ENCODE data around the gene ACRBP. TPM values are rescaled to one million over a fixed set of nuclear protein-coding genes. Genes with fewer than 3 reads are reported as not detected.
A peak's percentile ranks its signal among the peaks of the same experiment; 100 is the strongest.

ACRBP gene
- total RNA-seq, result 1 to 10 TPM in 1 of 2 experiments, under 1 TPM in 1; 0.86 to 1.2 TPM

DNA sequence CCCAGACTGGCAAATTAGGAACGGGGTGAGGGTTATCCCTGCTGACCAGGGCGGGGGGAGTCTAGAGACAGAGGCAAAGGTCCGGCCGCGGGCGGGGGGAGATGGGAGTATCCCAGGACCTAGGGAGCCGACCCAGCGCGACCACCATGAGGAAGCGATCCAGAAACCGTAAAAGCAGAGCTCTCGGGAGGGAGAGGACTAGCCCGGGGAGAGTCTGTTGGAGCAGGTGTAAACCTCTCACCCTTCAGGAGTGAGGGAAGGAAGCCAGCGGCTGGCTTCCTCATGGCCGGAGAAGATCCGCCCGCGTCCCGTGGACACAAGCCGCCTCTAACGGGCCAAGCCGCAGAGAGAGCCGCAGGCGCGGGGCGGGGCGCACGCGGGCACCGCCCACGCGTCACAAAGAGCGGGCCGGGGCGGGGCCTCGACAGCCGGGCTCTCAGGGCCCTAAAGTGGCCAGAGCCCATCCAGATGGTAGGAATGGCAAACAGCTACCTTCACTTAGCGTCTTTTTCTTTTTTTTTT is at the start of gene ACRBP:
ACRBP (minus strand) TSS at position 350 of the 522 bp plus-strand sequence; CDS start at position 284, 66 bp downstream.
- DNase-seq, result peak; percentile 55
- peaks cover 8% of the 10 kb centered on the region for H3K4me1 Mint-ChIP-seq
- peaks cover 19% of the 10 kb centered on the region for H3K9me3 Mint-ChIP-seq
- H3K4me3 Mint-ChIP-seq, result peak within 1 kb of the TSS; percentile 70
- peaks cover 34% of the 10 kb centered on the region for H3K36me3 Mint-ChIP-seq
- H3K27me3 Mint-ChIP-seq, result no peaks in the 10 kb centered on the region
- peak within 1 kb of the TSS; percentile 52 for H3K27ac Mint-ChIP-seq

DNA sequence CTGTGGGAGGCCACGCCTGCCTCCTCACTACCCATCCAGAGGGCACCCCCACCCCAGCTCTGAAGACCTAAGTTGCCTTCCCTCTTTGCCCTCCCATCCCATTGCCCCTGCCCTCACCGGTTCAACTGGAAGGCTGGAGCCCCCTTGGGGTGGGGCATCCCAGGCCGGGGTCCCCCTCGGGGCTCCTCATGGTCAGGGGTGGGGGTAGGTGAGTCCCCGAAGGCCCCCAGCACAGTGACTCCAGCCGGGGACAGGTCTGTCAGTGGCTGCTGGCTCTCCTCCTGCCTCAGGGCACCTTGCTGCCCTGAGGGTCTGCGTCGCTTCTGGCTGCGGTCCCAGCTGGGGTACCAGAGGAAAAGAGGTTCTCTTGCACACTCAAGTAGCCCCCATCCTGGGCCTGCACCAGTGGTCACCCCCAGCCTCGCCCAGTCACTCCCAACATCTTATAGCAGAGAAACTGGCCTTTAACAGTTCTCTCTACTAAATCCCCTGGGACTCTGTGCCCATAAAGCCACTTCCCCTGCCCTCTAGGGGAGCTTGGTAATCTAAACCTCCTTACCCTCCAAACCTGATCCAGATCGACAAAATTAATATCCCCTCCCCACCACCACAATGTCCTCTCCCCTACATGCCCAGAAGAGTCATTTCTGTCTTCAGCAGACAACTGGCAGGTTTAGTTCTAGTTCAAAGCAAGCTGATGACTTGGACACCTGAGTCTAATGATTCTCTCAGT is 48.2 kb upstream of the ACRBP start:
- H3K27ac Mint-ChIP-seq, result no peak overlapping the region
- peaks cover 12% of the 10 kb centered on the region for H3K4me1 Mint-ChIP-seq
- H3K4me3 Mint-ChIP-seq, result no peak overlapping the region
- no peaks in the 10 kb centered on the region for H3K9me3 Mint-ChIP-seq
- no peak for DNase-seq
- H3K27me3 Mint-ChIP-seq, result peaks cover 17% of the 10 kb centered on the region
- no peaks in the 10 kb centered on the region for H3K36me3 Mint-ChIP-seq

DNA sequence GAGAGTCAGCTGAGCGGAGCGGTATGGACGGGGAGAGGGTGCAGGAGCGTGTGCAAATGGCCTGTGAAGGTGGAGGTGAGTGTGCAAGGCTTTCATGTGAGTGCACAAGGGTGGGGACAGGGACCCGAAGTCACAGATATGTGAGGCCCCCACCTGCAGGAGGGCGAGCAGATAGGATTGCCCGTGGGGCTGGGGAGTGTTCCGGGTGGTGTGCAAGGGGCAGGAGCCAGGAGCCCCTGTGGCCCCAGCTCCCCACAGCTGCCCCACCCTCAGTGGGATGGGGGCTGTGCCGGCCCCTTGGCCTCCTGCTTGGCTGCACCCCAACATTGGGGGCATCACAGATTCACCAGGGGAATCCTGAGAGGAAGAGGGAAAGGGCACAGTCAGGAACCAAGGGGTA is 47.5 kb upstream of the ACRBP start:
- H3K27me3 Mint-ChIP-seq, result peaks cover 15% of the 10 kb centered on the region
- no peak for DNase-seq
- no peak overlapping the region for H3K4me3 Mint-ChIP-seq
- no peaks in the 10 kb centered on the region for H3K9me3 Mint-ChIP-seq
- H3K27ac Mint-ChIP-seq, result no peak overlapping the region
- H3K4me1 Mint-ChIP-seq, result peaks cover 14% of the 10 kb centered on the region
- H3K36me3 Mint-ChIP-seq, result no peaks in the 10 kb centered on the region

DNA sequence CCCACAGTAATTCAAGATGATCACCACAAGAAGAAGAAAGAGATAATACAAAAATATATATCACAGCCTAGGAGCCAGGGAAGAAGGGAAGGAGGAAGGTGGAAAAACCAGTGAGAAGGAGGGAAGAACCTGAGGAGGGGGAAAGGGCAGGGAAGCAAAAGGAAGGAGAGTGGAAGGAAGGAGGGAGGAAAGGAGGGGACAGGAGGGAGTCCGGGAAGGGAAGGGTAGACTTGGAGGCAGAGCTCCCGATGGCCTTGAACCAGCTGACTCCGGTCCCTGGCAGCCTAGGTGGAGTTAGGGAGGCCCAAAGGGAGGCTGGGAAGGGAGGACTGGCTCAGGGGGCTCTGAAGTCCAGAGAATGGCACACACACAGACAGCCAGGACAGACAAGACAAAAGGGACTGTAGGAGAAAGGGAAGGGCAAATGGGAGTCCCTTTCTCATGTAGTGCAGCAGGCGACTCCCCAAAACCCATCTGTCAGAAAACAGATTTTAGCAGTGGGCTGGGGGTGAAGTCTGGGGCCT is 46.7 kb upstream of the ACRBP start:
- H3K27ac Mint-ChIP-seq, result no peak overlapping the region
- peaks cover 7% of the 10 kb centered on the region for H3K27me3 Mint-ChIP-seq
- H3K9me3 Mint-ChIP-seq, result no peaks in the 10 kb centered on the region

DNA sequence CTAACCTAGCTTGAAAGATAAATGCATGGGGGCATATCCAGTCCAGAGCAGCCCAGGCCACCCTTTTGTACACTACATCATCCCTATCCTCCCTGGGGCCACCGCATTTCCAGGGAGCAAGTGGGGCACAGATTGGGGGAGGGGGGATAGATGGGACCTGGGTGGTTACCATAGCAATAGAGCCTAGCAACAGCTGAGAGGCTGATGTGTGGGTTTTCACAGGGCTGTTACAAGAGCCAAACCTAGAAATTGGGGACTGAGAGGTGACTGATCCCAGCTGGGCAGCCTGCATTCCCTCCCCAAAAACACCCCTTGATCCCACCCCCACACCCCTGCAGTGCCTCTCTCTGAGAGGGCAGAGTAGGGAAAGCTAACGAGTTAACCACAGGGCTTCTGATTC is 45.7 kb upstream of the ACRBP start:
- peaks cover 3% of the 10 kb centered on the region for H3K36me3 Mint-ChIP-seq
- no peak overlapping the region for H3K4me3 Mint-ChIP-seq
- peaks cover 13% of the 10 kb centered on the region for H3K4me1 Mint-ChIP-seq
- no peak overlapping the region for H3K27ac Mint-ChIP-seq
- no peak for DNase-seq
- no peaks in the 10 kb centered on the region for H3K9me3 Mint-ChIP-seq
- no peaks in the 10 kb centered on the region for H3K27me3 Mint-ChIP-seq

More for the DNA sequence above, 46.7 kb upstream of the ACRBP start:
- peaks cover 9% of the 10 kb centered on the region for H3K4me1 Mint-ChIP-seq
- no peak overlapping the region for H3K4me3 Mint-ChIP-seq
- no peak for DNase-seq
- no peaks in the 10 kb centered on the region for H3K36me3 Mint-ChIP-seq

DNA sequence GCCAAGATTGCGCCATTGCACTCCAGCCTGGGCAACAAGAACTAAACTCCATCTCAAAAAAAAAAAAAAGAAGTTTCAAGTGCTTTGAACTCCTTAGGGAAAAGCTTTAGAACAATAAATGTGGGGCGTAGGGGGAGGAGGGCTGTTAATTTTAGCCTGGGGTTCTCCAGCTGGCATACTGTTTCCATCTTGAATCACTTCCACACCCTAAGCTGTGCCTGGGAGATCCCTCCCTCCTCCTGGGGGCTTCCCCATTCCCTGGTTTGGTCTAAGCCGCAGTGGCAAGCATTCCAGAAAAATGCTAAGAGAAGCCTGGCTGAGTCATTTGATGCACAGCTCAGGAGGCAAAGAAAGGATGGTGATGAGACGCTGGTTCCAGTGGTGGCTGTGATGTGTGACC is 44.2 kb upstream of the ACRBP start:
- H3K4me3 Mint-ChIP-seq, result no peak overlapping the region
- no peaks in the 10 kb centered on the region for H3K9me3 Mint-ChIP-seq
- H3K27me3 Mint-ChIP-seq, result no peaks in the 10 kb centered on the region
- no peak for DNase-seq
- peaks cover 13% of the 10 kb centered on the region for H3K36me3 Mint-ChIP-seq
- peaks cover 25% of the 10 kb centered on the region for H3K4me1 Mint-ChIP-seq
- no peak overlapping the region for H3K27ac Mint-ChIP-seq

DNA sequence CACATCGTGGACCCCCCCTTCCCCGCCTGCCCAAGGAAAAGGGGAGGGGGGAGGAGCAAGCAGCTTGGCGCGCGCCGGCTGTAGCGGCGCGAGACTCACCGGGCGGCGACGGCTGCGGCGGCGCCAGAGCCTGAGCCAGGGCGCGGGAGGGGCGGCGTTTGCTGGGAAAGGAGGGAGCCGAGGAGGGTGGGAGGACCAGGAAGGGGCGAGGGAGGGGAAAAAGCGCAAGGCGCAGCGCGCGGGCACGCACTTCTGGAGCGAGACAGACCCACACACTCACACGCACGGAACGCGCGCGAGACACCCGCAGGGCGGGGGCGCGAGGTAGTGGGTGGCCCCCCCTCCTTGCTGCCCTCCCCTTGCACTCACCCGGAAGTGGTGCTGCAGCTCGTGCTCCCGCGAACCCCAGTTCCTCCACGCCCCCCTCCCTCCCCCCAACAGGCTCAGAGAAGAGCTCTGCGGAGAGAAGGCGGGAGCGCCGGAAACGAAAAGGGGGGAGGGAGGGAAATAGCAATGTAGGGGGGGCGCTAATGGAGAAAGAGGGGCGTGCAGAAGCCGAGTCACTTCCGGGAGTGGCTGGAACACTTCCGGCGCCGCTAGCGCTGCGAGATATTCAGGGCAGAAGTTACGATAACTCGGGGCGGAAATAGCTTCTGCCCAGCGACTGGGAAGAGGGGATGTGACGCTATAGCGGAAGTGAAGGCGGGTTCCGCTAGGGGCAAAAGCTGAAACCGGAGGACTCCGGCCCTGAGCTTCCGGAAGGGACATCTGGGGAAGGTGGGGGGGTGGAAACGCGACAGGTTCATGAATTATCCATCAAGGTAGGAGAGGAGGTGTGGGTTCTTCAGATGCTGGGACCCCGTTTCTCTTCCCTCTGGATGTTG is 42.0 kb upstream of the ACRBP start, which contains the start of gene ZNF384:
ZNF384 (minus strand) TSS at position 377 of the 884 bp plus-strand sequence. CDS start 9,855 bp downstream, outside the sequence.
- H3K4me3 Mint-ChIP-seq, result peak within 1 kb of the TSS; percentile 98
- H3K9me3 Mint-ChIP-seq, result no peaks in the 10 kb centered on the region
- H3K4me1 Mint-ChIP-seq, result peaks cover 38% of the 10 kb centered on the region
- peak within 1 kb of the TSS; percentile 95 for H3K27ac Mint-ChIP-seq
- H3K27me3 Mint-ChIP-seq, result no peaks in the 10 kb centered on the region
- peaks cover 27% of the 10 kb centered on the region for H3K36me3 Mint-ChIP-seq
- DNase-seq, result peak; percentile 94

DNA sequence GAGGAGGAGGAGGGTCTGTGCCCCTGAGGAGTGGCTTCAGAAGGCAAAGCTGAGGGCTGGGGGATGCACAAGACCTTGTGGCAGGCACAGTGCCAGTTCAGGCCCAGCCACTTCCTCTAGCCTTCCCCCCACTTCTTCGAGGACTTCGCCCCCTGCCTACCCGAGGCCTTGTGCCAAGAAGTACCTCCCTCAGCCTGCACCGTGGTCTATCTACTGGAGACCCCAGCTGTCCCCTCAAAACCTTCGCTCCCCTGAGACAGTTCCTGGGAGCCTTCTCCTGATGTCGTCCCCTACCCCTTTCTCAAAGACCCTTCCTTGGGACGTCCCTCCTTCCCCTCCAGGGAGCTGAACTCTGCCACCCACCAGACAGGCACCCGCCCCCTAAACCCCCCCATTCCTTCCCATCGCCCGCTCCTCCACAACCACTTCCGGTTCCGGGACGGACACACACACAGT is 41.3 kb upstream of the ACRBP start:
- H3K4me1 Mint-ChIP-seq, result peaks cover 38% of the 10 kb centered on the region
- no peaks in the 10 kb centered on the region for H3K27me3 Mint-ChIP-seq
- peaks cover 28% of the 10 kb centered on the region for H3K36me3 Mint-ChIP-seq
- peak overlapping the region; percentile 98 for H3K4me3 Mint-ChIP-seq
- H3K27ac Mint-ChIP-seq, result peak overlapping the region; percentile 95
- no peaks in the 10 kb centered on the region for H3K9me3 Mint-ChIP-seq
- DNase-seq, result peak; percentile 44

DNA sequence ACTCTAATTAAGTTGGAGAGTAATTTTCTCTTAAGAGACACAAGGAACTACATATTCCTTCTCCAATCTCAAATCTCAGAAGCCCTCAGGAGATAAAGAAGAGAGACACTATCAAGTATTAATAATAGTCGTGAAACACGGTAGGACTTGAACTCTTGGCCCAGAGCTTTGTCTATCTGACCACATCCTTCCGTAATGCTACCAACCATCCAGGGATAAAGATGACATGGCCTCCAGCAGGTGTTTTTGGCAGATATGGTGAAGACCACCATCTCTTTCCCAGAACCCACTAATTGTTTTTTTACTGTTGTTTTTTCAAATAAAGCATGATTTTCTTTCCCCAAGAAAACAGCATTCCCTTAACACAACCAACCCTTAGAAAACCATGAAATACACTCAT is 38.6 kb upstream of the ACRBP start:
- no peaks in the 10 kb centered on the region for H3K27me3 Mint-ChIP-seq
- peaks cover 42% of the 10 kb centered on the region for H3K4me1 Mint-ChIP-seq
- H3K9me3 Mint-ChIP-seq, result no peaks in the 10 kb centered on the region
- H3K36me3 Mint-ChIP-seq, result peaks cover 34% of the 10 kb centered on the region
- H3K27ac Mint-ChIP-seq, result peak overlapping the region; percentile 10
- peak overlapping the region; percentile 98 for H3K4me3 Mint-ChIP-seq
- DNase-seq, result no peak

DNA sequence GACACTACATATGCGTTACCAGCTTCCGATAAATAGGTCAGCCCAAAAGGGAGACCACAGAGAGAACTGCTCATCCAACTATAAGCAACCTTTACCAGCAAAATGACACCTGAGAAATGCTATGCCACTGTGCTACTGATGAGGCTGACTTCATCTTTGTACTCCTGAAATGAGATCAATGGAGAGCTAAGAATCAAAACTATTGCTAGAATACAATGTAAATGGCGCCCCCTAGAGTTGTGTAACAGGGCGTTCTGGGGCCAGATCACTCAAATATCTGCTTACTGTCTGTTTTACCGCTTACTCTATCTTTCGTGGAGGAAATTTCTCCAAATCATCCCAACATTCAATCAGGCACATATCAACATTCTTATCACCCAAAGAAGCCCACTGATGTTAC is 37.4 kb upstream of the ACRBP start:
- H3K36me3 Mint-ChIP-seq, result peaks cover 34% of the 10 kb centered on the region
- peak; percentile 33 for DNase-seq
- H3K4me1 Mint-ChIP-seq, result peaks cover 40% of the 10 kb centered on the region
- H3K9me3 Mint-ChIP-seq, result no peaks in the 10 kb centered on the region
- H3K27me3 Mint-ChIP-seq, result no peaks in the 10 kb centered on the region
- peak overlapping the region; percentile 16 for H3K27ac Mint-ChIP-seq
- H3K4me3 Mint-ChIP-seq, result no peak overlapping the region

DNA sequence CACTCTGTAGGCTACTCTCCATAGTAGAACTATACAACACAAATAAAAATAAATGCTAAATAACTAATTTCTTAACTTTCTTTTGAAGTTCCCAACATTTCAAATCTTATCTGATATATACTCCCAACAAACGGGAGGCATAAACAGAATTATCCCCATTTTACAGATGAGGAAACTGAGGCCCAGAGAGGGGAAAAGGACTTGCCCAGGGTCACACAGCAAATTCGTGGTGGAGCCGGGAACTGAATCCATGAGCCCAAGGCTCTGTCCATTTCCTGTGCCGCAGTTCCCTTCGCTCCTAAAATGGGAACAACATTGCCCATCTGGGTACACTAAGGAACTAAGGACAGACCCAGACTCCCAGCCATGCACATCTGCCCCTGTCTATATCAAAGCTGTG is 29.7 kb upstream of the ACRBP start:
- no peaks in the 10 kb centered on the region for H3K9me3 Mint-ChIP-seq
- no peak overlapping the region for H3K4me3 Mint-ChIP-seq
- peaks cover 3% of the 10 kb centered on the region for H3K4me1 Mint-ChIP-seq
- no peak overlapping the region for H3K27ac Mint-ChIP-seq
- H3K27me3 Mint-ChIP-seq, result no peaks in the 10 kb centered on the region
- DNase-seq, result no peak
- H3K36me3 Mint-ChIP-seq, result peaks cover 36% of the 10 kb centered on the region

DNA sequence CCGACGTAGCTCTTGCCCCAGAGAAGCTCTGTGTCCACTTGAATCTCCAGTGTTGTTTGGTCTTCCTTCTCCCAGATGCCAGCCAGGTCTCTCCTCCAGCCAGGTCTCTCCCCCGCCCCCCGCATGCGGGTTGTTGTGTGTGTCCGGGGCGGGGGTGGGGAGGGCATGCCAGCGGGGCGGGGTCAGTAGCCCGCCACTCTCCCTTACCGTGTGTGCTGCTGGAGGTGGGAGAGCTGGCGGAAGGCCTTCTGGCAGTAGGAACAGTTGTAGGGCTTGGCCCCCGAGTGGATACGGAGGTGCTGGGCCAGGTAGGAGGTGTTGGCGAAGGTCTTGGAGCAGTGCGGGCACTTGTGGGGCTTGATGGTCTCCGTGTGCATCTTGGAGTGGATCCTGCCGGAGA is 24.9 kb upstream of the ACRBP start:
- Mint-ChIP-seq H3K27ac (peak overlapping the region; percentile 25), H3K27me3 (no peaks in the 10 kb centered on the region), H3K4me3 (no peak overlapping the region), H3K4me1 (no peaks in the 10 kb centered on the region), H3K9me3 (no peaks in the 10 kb centered on the region), H3K36me3 (peaks cover 27% of the 10 kb centered on the region)
- no peak for DNase-seq

DNA sequence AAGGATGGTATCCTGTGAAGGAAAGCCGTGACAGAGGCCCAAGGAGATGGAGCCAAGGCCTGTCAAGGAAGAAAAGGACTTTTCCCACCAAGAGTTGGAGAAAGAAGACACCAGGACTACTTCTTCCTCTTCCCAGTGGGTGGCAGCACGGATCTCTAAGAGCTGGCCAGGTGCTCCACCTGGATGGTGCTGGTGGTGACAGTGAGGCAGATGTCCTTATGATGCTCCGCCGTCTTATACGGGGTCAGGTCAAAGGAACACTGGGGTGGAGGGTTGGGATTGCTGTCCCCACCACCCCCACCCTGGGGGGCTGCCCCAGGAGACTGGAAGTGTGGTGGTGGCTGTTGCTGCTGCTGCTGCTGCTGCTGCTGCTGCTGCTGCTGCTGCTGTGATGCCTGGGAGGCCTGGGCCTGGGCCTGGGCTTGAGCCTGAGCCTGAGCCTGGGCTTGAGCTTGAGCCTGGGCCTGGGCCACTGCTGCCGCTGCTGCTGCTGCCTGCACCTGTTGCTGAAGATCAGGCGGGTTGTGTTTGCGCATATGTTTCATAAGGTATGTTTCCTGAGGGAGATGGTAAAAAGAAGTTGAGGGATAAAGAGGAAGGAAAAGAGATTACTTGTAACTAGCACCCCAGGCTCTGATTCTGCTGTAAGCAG is 20.5 kb upstream of the ACRBP start:
- H3K27ac Mint-ChIP-seq, result peak overlapping the region; percentile 26
- DNase-seq, result no peak
- H3K4me3 Mint-ChIP-seq, result no peak overlapping the region
- H3K9me3 Mint-ChIP-seq, result no peaks in the 10 kb centered on the region
- peaks cover 29% of the 10 kb centered on the region for H3K36me3 Mint-ChIP-seq
- peaks cover 7% of the 10 kb centered on the region for H3K4me1 Mint-ChIP-seq
- no peaks in the 10 kb centered on the region for H3K27me3 Mint-ChIP-seq

DNA sequence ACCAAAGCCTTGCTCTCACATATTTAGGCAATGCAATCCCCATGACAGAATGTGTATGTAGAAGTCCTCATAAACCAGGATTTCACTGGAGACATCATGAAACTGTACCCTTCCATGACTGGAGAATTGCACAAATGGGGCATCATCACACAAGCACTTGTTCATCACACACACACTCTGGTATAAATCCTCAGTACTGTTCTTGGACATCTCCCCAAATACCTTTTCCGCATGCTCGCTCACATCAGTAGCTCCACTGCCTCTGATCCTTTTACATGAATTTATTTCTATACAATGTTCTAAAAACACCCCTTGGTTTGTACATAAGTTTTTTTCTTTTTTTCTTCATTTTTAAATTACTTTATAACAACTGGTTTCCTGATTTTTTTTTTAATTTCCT is 19.0 kb upstream of the ACRBP start:
- no peaks in the 10 kb centered on the region for H3K9me3 Mint-ChIP-seq
- H3K36me3 Mint-ChIP-seq, result peaks cover 19% of the 10 kb centered on the region
- peaks cover 14% of the 10 kb centered on the region for H3K4me1 Mint-ChIP-seq

More for the DNA sequence above, 19.0 kb upstream of the ACRBP start:
- Mint-ChIP-seq H3K27me3 (no peaks in the 10 kb centered on the region), H3K27ac (no peak overlapping the region), H3K4me3 (no peak overlapping the region)
- DNase-seq, result no peak
